MV-4-11 (cell line): Measurements from ENCODE around the gene PLA2G4F.

Experiments
- DNase-seq: peaks from one replicate; lab custom pipeline; 2025; lab: John Stamatoyannopoulos, UW

PLA2G4F gene

DNA sequence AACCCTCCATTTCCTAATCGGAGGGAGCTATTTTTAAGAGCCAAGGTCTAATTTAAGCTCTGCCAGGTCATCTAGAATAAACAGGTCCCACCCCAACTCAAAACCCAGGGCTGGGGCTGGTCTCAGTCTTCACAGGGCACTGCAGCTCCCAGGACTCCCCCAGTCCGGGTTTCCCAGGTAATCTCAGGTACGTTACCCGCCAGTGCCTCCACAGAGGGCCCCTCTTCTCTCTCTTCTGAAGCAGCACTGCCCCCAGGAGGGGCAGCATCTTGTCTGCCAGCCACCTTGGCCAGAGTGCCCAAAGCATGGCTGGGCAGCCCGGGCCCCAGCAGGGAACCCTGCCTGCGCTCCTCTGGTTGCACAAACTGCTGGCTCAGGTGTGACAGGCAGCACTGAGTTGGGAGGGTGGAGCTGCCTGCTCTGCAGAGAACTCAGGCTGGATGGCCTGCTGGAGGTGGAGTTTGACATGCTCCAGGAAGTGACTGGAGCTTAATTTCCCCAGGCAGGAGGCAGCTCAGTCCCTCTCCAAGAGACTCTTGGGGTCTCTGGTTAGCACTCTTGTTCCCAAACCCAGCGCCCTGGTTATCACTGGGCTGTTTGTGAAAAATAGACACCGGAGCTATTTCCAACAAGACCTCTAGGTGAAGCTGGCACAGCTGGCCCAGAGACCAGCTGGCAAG is at the start of gene PLA2G4F:
PLA2G4F (minus strand) TSS at position 394 of the 680 bp plus-strand sequence; CDS start at position 307, 87 bp downstream.
- no peak for DNase-seq

DNA sequence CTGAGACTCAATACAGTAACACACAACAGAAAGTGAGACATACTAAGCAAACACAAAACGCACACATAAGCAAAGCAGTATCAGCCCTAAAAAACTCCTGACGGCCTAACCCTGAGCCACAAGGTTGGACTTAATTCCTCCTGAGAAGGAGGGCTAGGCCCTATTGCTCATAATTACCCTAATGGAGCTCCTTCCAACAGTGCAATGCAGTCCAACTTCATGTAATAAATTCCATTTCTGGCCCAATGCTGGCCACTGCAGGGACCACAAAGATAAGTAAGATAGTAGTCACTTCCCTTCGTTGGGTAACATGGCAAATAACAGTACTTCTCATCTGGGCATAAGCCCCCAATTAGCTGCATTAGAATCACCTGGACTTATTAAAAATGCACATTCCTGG is 47.5 kb upstream of the PLA2G4F start:
- peak; percentile 32 for DNase-seq

- no peak for DNase-seq
Observed at GRCh38 chr15:42202653-42203052, 46.2 kb upstream of the PLA2G4F start.

DNA sequence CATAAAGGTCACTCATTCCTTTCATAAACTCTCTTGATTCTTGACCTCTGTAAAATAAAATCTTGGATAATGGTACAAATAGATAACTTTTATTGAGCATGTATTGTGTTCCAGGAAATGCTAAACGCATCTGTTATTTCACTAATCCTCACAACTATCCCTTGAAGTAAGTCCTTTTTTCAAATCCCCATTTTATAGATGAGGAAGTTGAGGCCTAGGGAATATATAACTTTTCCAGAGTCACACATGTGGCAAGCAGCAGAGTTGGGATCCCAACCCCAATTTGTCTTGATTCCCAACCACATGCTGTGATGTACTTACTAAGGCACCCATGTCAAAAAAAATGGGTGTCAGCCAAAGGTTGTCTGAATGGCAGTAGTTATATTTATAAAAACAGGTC is 45.4 kb upstream of the PLA2G4F start:
- no peak for DNase-seq

DNA sequence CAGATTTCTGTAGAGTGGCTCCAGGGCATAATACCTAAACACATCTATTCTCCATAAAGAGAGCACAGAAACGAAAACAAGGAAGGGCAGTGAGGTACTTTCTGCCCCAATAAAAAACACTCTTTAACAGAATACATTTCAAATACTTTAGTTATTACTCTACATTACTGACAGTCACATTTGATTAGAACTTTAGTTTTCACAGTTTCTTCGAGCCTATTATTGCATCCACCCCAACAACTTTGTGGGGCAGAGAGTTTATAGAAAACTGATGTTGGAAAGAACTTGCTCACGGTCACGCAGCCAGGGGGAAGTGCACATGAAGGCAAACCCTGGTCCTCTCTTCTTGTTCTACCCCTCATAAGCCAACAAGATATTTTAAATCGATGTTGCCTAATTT is 42.7 kb upstream of the PLA2G4F start:
- DNase-seq, result no peak

DNA sequence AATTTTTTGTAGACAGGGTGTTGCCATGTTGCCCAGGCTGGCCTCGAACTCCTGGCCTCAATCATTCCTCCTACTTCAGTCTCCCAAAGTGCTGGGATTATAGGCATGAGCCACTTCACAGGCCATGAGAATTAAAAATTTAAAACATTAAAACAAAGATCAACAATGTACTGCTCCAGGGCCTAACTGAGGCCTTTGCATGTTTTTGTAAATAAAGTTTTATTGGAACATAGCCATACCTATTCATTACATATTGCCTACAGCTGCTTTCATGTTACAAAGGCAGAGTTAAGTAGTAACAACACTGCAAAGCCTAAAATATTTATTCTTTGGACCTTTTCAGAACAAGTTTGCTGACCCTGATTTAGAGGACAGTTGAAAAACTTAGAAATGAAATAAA is 42.1 kb upstream of the PLA2G4F start:
- DNase-seq, result no peak

DNA sequence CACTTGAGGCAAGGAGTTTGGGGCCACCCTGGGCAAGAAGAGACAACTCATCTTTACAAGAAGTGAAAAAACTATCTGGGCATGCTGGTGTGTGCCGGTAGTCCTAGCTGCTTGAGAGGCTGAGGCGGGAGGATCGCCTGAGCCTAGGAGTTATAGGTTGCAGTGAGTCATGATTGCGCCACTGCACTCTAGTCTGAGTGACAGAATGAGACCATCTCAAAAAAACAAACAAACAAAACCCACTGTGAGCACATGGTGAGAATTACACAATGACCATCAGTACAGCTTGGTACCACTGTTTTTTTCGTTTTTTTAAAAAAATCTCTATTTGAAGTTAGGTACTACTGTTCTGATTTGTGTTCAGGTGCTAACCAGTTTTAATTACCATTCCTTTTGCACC is 38.1 kb upstream of the PLA2G4F start:
- peak; percentile 88 for DNase-seq

GRCh38 chr15:42193383-42193782 is 36.9 kb upstream of the PLA2G4F start:
- no peak for DNase-seq

GRCh38 chr15:42191610-42192346 is 35.3 kb upstream of the PLA2G4F start:
- no peak for DNase-seq

- no peak for DNase-seq
Observed at GRCh38 chr15:42190370-42190769, 33.9 kb upstream of the PLA2G4F start.

DNA sequence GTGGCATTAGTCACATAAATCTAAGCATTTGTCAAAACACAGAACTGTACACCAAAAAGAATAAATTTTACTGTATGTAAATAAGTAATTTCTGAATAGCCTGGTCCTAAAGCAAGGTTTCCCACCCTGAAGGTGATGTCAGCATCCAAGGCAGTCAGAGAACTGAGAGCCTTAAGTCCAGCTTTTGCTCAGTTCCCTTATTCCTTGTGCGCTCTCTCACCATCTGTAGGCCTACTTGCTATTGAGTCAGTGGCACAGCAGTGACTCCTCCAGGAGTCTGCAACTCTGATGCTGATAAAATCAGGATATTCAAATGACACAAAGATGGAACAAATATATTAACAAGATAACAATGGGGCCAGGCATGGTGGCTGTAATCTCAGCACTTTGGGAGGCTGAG is 29.4 kb upstream of the PLA2G4F start:
- DNase-seq, result peak; percentile 54

GRCh38 chr15:42184736-42185135 is 28.3 kb upstream of the PLA2G4F start:
- no peak for DNase-seq

GRCh38 chr15:42184296-42184695 is 27.9 kb upstream of the PLA2G4F start:
- DNase-seq, result peak; percentile 98

DNA sequence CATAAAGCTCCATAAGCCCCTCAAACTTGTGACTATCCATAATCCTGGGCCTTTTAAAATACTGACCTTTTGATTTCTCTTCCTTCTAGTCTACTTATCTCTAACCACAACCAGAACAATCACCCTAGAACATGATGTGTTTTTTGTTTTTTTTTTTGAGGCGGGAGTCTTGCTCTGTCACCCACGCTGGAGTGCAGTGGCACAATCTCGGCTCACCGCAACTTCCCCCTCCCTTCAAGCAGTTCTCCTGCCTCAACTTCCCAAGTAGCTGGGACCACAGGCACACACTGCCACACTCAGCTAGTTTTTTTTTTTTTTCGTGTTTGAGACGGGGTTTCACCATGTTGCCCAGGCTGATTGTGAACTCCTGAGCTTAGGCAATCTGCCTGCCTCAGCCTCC is 26.5 kb upstream of the PLA2G4F start:
- DNase-seq, result peak; percentile 81

- DNase-seq, result no peak
Observed at GRCh38 chr15:42182328-42182886, 26.0 kb upstream of the PLA2G4F start.

- no peak for DNase-seq
Observed at GRCh38 chr15:42178056-42178455, 21.6 kb upstream of the PLA2G4F start.

- DNase-seq, result no peak
Observed at GRCh38 chr15:42175671-42176070, 19.2 kb upstream of the PLA2G4F start.

GRCh38 chr15:42172475-42172874 is 16.0 kb upstream of the PLA2G4F start:
- no peak for DNase-seq

DNA sequence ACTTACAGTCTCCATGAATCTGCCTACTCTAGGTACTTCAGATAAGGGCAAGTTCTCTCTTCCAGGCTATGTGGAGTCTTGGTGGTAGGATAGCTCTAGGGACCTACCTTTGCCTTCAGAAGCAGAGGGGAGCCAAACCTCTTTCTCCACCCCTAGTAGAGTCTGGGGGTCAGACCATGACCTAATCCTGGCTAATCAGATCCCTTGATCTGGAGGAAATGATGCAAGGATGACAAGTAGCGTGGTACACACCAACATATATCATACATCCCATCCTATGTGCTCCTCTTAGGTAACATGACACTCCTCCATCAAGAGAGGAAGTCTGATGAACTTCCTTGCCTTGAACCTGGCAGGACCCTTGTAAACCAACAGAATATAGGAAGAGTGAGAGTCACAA is 15.4 kb upstream of the PLA2G4F start:
- no peak for DNase-seq

GRCh38 chr15:42171122-42171521 is 14.7 kb upstream of the PLA2G4F start:
- DNase-seq, result peak; percentile 40

- no peak for DNase-seq
Observed at GRCh38 chr15:42166225-42166940, 9.9 kb upstream of the PLA2G4F start.

DNA sequence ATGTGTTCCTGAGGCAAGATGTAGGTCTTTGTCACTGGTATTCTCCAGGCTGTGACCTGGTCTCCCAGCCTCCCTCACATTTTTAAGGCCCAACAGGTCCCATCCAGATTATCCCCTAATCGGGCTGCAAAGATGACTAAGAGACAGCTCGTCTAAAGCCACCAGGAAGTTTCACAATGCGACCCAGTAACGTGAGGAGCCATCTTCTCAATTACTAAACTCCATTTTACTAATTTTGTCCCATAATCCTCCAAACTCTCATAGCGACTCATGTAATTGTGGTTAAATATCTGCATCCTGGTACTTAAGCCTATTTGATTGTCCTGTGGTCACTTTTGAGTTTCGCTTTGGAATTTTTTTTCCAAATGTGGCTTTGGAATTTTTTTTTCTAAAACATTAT is 8.7 kb upstream of the PLA2G4F start:
- peak; percentile 68 for DNase-seq
